Measurements from ENCODE around the gene DDOST.

DNA sequence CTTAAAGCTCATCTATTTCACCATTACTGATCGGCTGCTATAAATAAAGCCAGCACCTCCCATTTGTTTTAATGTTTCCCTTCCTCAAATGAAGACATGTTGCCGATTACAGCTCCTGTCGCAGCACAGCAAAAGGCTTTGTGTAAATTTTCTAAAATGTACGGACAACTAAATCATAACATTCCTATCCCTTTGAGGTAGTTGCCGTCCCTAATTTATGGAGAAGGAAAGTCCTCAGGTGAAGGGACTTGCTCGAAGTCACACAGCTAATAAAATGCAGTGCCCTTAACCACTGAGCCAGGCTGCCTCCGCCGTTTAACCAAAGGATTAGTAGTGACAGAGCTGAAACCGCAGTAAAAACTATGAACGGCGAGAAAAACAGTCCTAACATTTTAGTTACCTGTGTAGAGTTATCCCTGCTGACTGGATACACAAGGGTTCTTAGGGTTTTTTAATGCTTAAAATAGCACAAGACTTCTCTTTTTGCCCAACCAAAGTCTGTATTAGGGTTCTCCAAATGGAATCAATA is 27.0 kb downstream of the DDOST start:
- TF ChIP-seq POLR2A (IDR thresholded peaks at IDR 0.05), result no peak
- TF ChIP-seq, protein P1, sequence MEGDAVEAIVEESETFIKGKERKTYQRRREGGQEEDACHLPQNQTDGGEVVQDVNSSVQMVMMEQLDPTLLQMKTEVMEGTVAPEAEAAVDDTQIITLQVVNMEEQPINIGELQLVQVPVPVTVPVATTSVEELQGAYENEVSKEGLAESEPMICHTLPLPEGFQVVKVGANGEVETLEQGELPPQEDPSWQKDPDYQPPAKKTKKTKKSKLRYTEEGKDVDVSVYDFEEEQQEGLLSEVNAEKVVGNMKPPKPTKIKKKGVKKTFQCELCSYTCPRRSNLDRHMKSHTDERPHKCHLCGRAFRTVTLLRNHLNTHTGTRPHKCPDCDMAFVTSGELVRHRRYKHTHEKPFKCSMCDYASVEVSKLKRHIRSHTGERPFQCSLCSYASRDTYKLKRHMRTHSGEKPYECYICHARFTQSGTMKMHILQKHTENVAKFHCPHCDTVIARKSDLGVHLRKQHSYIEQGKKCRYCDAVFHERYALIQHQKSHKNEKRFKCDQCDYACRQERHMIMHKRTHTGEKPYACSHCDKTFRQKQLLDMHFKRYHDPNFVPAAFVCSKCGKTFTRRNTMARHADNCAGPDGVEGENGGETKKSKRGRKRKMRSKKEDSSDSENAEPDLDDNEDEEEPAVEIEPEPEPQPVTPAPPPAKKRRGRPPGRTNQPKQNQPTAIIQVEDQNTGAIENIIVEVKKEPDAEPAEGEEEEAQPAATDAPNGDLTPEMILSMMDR (IDR thresholded peaks at IDR 0.05), result no peak

All from transverse colon (tissue), 3 donors.